OCI-LY7 (cell line): ENCODE measurements around the gene PLA2G4B.

Source experiments
- CTCF ChIP-seq: fragments of 200-600 bp; sonication (generic); conservative IDR thresholded peaks from 2 replicates; pipeline ENCODE4 v1.5.1; 2014; ENCODE audit warnings: mild to moderate bottlenecking, antibody characterized with exemption, low read length, moderate library complexity, mixed read lengths
- EZH2phosphoT487 ChIP-seq: fragments of 200-600 bp; sonication (generic); IDR thresholded peaks from 2 replicates; pipeline ENCODE4 v1.6.1; 2018; ENCODE audit warnings: low read depth, borderline replicate concordance, mild to moderate bottlenecking, mixed run types, antibody characterized with exemption, low read length, moderate library complexity, mixed read lengths

- TF ChIP-seq CTCF: no peak
- TF ChIP-seq EZH2phosphoT487: no peak
These were observed 16.8 kb upstream of the PLA2G4B start for GRCh38 chr15:41821831-41822230.
